SU-DHL-6 (cell line): Measurements from ENCODE around the gene CD6.

ENCODE experiments used
- H2AFZ ChIP-seq: fragments of 200-600 bp; sonication (generic); 2 replicates; pipeline ENCODE4 v1.6.1; 2014; ENCODE audit warnings: low read depth, mild to moderate bottlenecking, moderate library complexity, mixed read lengths, antibody characterized with exemption, low read length; ENCODE audit not compliant: severe bottlenecking
- H3F3A ChIP-seq: fragments of 200-600 bp; shearing (Covaris generic); 2 replicates; pipeline ENCODE4 v1.6.0; 2016; ENCODE audit warnings: antibody characterized with exemption, mild to moderate bottlenecking; ENCODE audit not compliant: insufficient read depth
- H3K27ac ChIP-seq: fragments of 200-600 bp; sonication (generic); 2 replicates; pipeline ENCODE4 v1.5.1; 2016; ENCODE audit warnings: low read depth, mild to moderate bottlenecking, low read length, moderate library complexity, mixed read lengths
- H3K27me3 ChIP-seq: fragments of 200-600 bp; sonication (generic), shearing (Covaris generic); 2 replicates; pipeline ENCODE4 v1.6.0; 2014; ENCODE audit warnings: mild to moderate bottlenecking, low read length
- H3K36me3 ChIP-seq: fragments of 200-600 bp; sonication (generic); 2 replicates; pipeline ENCODE4 v1.6.1; 2014; ENCODE audit warnings: mild to moderate bottlenecking, low read length, mixed read lengths
- H3K4me2 ChIP-seq: fragments of 300-600, 200-600 bp; shearing (Covaris generic), sonication (generic); 2 replicates; pipeline ENCODE4 v1.6.0; 2014; ENCODE audit warnings: low read length, low read depth, mild to moderate bottlenecking; ENCODE audit not compliant: poor library complexity, severe bottlenecking
- H3K4me3 ChIP-seq: fragments of 200-600 bp; sonication (generic); 2 replicates; pipeline ENCODE4 v1.5.1; 2014; ENCODE audit warnings: antibody characterized with exemption, low read length, mild to moderate bottlenecking, mixed read lengths; ENCODE audit not compliant: insufficient read depth, poor library complexity, severe bottlenecking
- H3K79me2 ChIP-seq: fragments of 200-600 bp; sonication (generic); 2 replicates; pipeline ENCODE4 v1.6.1; 2014; ENCODE audit warnings: mild to moderate bottlenecking, low read length, moderate library complexity; ENCODE audit not compliant: insufficient read depth
- H3K9ac ChIP-seq: fragments of 200-600 bp; sonication (generic); 2 replicates; pipeline ENCODE4 v1.7.0; 2014; ENCODE audit warnings: mild to moderate bottlenecking, low read length
- H3K9me2 ChIP-seq: fragments of 200-600 bp; sonication (generic); replicated peaks from 2 replicates; pipeline ENCODE4 v1.6.1; 2014; ENCODE audit warnings: low read length; ENCODE audit not compliant: insufficient read depth
- H3K9me3 ChIP-seq: fragments of 200-600 bp; sonication (generic); 2 replicates; pipeline ENCODE4 v1.6.1; 2014; ENCODE audit warnings: low read length, mixed read lengths; ENCODE audit not compliant: insufficient read depth
- H4K20me1 ChIP-seq: fragments of 200-600 bp; sonication (generic); 2 replicates; pipeline ENCODE4 v1.6.1; 2014; ENCODE audit warnings: low read depth, mild to moderate bottlenecking, antibody characterized with exemption, low read length, moderate library complexity, mixed read lengths
- CTCF ChIP-seq: fragments of 200-600 bp; sonication (generic); IDR thresholded peaks from one replicate; pipeline ENCODE4 v1.5.1; 2017; ENCODE audit warnings: antibody characterized with exemption, mild to moderate bottlenecking, low read length, moderate library complexity; ENCODE audit not compliant: insufficient read depth, poor library complexity, severe bottlenecking
- EZH2phosphoT487 ChIP-seq: fragments of 200-600 bp; sonication (generic), shearing (Covaris generic); conservative IDR thresholded peaks from 2 replicates; pipeline ENCODE4 v1.6.1; 2018; ENCODE audit warnings: mild to moderate bottlenecking, antibody characterized with exemption, low read length, moderate library complexity, mixed read lengths

The CD6 gene

DNA sequence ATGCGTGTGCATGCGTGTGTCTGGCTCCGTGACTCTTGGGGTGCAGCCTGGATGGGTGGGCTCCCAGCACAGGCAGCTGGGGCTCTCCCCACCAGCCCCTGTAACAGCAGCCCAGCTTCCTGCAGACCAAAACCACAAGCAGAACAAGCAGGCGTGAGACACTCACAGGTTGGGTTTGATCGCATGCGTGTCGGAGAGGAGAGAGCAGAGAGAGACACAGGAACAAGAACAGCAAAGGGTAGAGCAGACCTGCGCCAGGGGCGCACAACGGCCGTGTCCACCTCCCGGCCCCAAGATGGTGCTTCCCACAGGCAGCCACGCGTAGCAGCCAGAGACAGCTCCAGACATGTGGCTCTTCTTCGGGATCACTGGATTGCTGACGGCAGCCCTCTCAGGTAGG, at the start of gene CD6:
CD6 (plus strand) TSS at position 161 of the 400 bp plus-strand sequence; CDS start at position 347, 186 bp downstream.
- Histone ChIP-seq H3K4me2 (no peak within 1 kb of the TSS), H3K36me3 (no peaks in the 10 kb centered on the region), H3F3A (no peaks in the 10 kb centered on the region), H3K9me2 (no peaks in the 10 kb centered on the region), H3K27ac (no peak within 1 kb of the TSS), H3K9ac (no peak within 1 kb of the TSS), H3K4me3 (no peak within 1 kb of the TSS), H3K9me3 (no peaks in the 10 kb centered on the region), H3K79me2 (no peaks in the 10 kb centered on the region), H4K20me1 (no peaks in the 10 kb centered on the region), H3K27me3 (no peaks in the 10 kb centered on the region), H2AFZ (no peak within 1 kb of the TSS)
- TF ChIP-seq CTCF (no peak), EZH2phosphoT487 (no peak)

DNA sequence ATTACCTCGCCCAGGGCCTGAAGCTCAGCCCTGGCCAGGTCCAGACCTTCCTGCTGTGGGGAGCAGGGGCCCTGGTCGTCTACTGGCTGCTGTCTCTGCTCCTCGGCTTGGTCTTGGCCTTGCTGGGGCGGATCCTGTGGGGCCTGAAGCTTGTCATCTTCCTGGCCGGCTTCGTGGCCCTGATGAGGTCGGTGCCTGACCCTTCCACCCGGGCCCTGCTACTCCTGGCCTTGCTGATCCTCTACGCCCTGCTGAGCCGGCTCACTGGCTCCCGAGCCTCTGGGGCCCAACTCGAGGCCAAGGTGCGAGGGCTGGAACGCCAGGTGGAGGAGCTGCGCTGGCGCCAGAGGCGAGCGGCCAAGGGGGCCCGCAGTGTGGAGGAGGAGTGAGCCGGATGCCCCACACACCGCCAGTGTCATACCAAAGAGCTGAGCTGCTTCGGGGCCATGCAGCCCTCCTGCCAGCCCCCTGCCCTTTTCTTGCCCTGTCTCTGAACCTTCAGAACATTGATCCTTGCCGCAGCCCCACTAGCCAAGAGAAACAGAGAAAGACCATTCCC, 49.6 kb upstream of the CD6 start:
- H2AFZ ChIP-seq: no peak overlapping the region
- H3K9me3 ChIP-seq: no peaks in the 10 kb centered on the region
- no peaks in the 10 kb centered on the region for H3K9me2 ChIP-seq
- peaks cover 7% of the 10 kb centered on the region; the same call in 1 of the 2 replicates for H3K36me3 ChIP-seq
- H3K9ac ChIP-seq: no peak overlapping the region
- H3K4me2 ChIP-seq: no peak overlapping the region
- no peaks in the 10 kb centered on the region for H3K27me3 ChIP-seq
- H4K20me1 ChIP-seq: no peaks in the 10 kb centered on the region
- TF ChIP-seq CTCF (no peak), EZH2phosphoT487 (no peak)
- no peak overlapping the region for H3K27ac ChIP-seq
- H3K79me2 ChIP-seq: peaks cover 23% of the 10 kb centered on the region
- H3K4me3 ChIP-seq: no peak overlapping the region
- no peaks in the 10 kb centered on the region for H3F3A ChIP-seq

DNA sequence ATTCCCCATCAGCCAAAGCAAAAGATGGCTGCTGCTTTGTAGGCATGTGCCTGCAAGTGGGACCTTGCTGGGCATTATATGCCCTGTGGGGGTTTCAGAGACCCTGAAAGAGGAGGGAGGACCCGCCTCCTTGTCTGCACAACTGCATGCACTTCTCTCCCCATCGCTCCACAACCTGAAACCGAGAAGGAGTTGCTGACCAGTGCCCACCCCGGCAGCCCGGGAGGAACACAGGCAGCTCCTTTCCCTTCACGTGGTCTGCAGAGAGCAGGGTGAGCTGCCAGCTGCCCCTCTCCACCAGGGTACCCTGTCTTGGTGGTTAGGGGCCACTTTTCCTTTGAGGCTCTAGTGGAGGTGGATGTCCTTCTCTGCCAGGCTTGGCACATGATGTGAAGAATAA, 48.6 kb upstream of the CD6 start:
- Histone ChIP-seq H3K9me2 (no peaks in the 10 kb centered on the region), H3K36me3 (peaks cover 7% of the 10 kb centered on the region; the same call in 1 of the 2 replicates), H3K27me3 (no peaks in the 10 kb centered on the region), H3K79me2 (peaks cover 12% of the 10 kb centered on the region), H3K27ac (no peak overlapping the region), H3F3A (no peaks in the 10 kb centered on the region), H3K4me3 (no peak overlapping the region), H3K9ac (no peak overlapping the region), H2AFZ (no peak overlapping the region), H3K4me2 (no peak overlapping the region), H3K9me3 (no peaks in the 10 kb centered on the region), H4K20me1 (no peaks in the 10 kb centered on the region)
- TF ChIP-seq EZH2phosphoT487 (no peak), CTCF (no peak)
